22Rv1 (cell line): Measurements from ENCODE around the gene ALKBH8.

Experiments used
- H3K27ac ChIP-seq: fragments of 450-650 bp; 2 replicates; pipeline ENCODE4 v1.5.1; 2017
- CTCF ChIP-seq: fragments of 450-650 bp; IDR thresholded peaks from 2 replicates; pipeline ENCODE4 v1.5.1; 2017; ENCODE audit warnings: mild to moderate bottlenecking
- ZFX ChIP-seq: fragments of 450-650 bp; IDR thresholded peaks from 2 replicates; pipeline ENCODE4 v1.6.1; 2017; ENCODE audit warnings: antibody characterized with exemption, borderline replicate concordance

ALKBH8 gene

GRCh38 chr11:107457205-107457557 is 108.4 kb downstream of the ALKBH8 start:
- peak overlapping the region; percentile 62 for H3K27ac ChIP-seq
- TF ChIP-seq CTCF (no peak), ZFX (no peak)

- H3K27ac ChIP-seq = no peak overlapping the region
- TF ChIP-seq ZFX (no peak), CTCF (no peak)
Measured at GRCh38 chr11:107453594-107454286, 111.8 kb downstream of the ALKBH8 start.
